ENCODE measurements around the gene PCBP4. TPM values are rescaled to one million over a fixed set of nuclear protein-coding genes. Genes with fewer than 3 reads are reported as not detected.

Gene PCBP4
- total RNA-seq = 27.5 and 50.2 TPM in 2 replicates

GRCh38 chr3:51967384-51968169 lies at the start of gene PCBP4:
Gene PCBP4, minus strand, starts transcription at chr3:51967454. Its CDS starts 6,214 bp downstream, at chr3:51961240.

GRCh38 chr3:51995346-51996163 lies 28.3 kb upstream of the PCBP4 start, which contains the start of gene RPL29:
Gene RPL29, minus strand, starts transcription at chr3:51995895. Its CDS starts 434 bp downstream, at chr3:51995461.

GRCh38 chr3:51982838-51983577 lies 15.8 kb upstream of the PCBP4 start, which contains the start of gene ACY1:
Gene ACY1, plus strand, starts transcription at chr3:51983535. Its CDS starts 530 bp downstream, at chr3:51984065.

GRCh38 chr3:51974963-51975851 lies 8.0 kb upstream of the PCBP4 start, which contains the start of gene ABHD14A:
Gene ABHD14A, plus strand, starts transcription at chr3:51975064. Its CDS starts 72 bp downstream, at chr3:51975136.

GRCh38 chr3:51955175-51955892 lies 11.9 kb downstream of the PCBP4 start, which contains the start of gene GPR62:
Gene GPR62, plus strand, starts transcription at chr3:51955381. Its CDS starts 272 bp downstream, at chr3:51955653.

GRCh38 chr3:51941798-51942602 lies 25.3 kb downstream of the PCBP4 start, which contains the start of the genes PARP3 and RRP9:
Gene PARP3, plus strand, starts transcription at chr3:51942363. Its CDS starts 993 bp downstream, at chr3:51943356.
Gene RRP9, minus strand, starts transcription at chr3:51941904. Its CDS starts 37 bp downstream, at chr3:51941867.

Other genes starting within 250 kb of the PCBP4 start
- gene IQCF6, start 188.2 kb downstream of the PCBP4 start, total RNA-seq = not detected in 2 replicates
- not detected in 2 replicates for gene IQCF2, start 105.8 kb downstream of the PCBP4 start, total RNA-seq
- not detected in 2 replicates for gene IQCF5, start 91.9 kb downstream of the PCBP4 start, total RNA-seq
- not detected in 2 replicates for gene IQCF1, start 64.1 kb downstream of the PCBP4 start, total RNA-seq
- 21.1 and 23.0 TPM in 2 replicates for gene RRP9, start 25.6 kb downstream of the PCBP4 start, total RNA-seq
- 20.4 and 31.6 TPM in 2 replicates for gene PARP3, start 25.1 kb downstream of the PCBP4 start, total RNA-seq
- gene GPR62, start 12.1 kb downstream of the PCBP4 start, total RNA-seq = not detected in 2 replicates
- 43.5 and 44.7 TPM in 2 replicates for gene ABHD14B, start 6.6 kb upstream of the PCBP4 start, total RNA-seq
- 20.7 and 29.2 TPM in 2 replicates for gene ABHD14A, start 7.6 kb upstream of the PCBP4 start, total RNA-seq
- 52.7 and 73.5 TPM in 2 replicates for gene ACY1, start 16.1 kb upstream of the PCBP4 start, total RNA-seq
- gene RPL29, start 28.4 kb upstream of the PCBP4 start, total RNA-seq = 1,720 and 2,013 TPM in 2 replicates
- gene DUSP7, start 89.1 kb upstream of the PCBP4 start, total RNA-seq = 12.2 and 17.1 TPM in 2 replicates
- 1.1 and 4.7 TPM in 2 replicates for gene POC1A, start 187.0 kb upstream of the PCBP4 start, total RNA-seq
- 22.7 and 29.6 TPM in 2 replicates for gene ALAS1, start 230.7 kb upstream of the PCBP4 start, total RNA-seq